GM19025 (cell line): Measurements from ENCODE around the gene RBMS1.

Source experiments
- ATAC-seq: cut with Tn5 transposase; IDR thresholded peaks from one replicate; pipeline ENCODE4 v1.9.1; 2021; ENCODE audit warnings: mild to moderate bottlenecking, low read depth, moderate library complexity; ENCODE audit not compliant: unreplicated experiment

RBMS1 gene

GRCh38 chr2:160268151-160268781 lies 225.3 kb downstream of the RBMS1 start:
- no peak for ATAC-seq

- ATAC-seq, result no peak
Observed at GRCh38 chr2:160267692-160268091, 225.9 kb downstream of the RBMS1 start.

GRCh38 chr2:160267022-160267421 lies 226.6 kb downstream of the RBMS1 start:
- ATAC-seq, result no peak

- no peak for ATAC-seq
Observed at GRCh38 chr2:160266037-160266551, 227.5 kb downstream of the RBMS1 start.

- no peak for ATAC-seq
Observed at GRCh38 chr2:160264308-160264707, 229.3 kb downstream of the RBMS1 start.

GRCh38 chr2:160261732-160262131 lies 231.9 kb downstream of the RBMS1 start:
- no peak for ATAC-seq

- ATAC-seq, result no peak
Observed at GRCh38 chr2:160258492-160258805, 235.2 kb downstream of the RBMS1 start.

GRCh38 chr2:160257743-160258491 lies 235.7 kb downstream of the RBMS1 start:
- ATAC-seq, result no peak

GRCh38 chr2:160257041-160257742 lies 236.4 kb downstream of the RBMS1 start:
- ATAC-seq, result no peak

- no peak for ATAC-seq
Observed at GRCh38 chr2:160256507-160256906, 237.1 kb downstream of the RBMS1 start.

- no peak for ATAC-seq
Observed at GRCh38 chr2:160255408-160255807, 238.2 kb downstream of the RBMS1 start.

- no peak for ATAC-seq
Observed at GRCh38 chr2:160254189-160254762, 239.3 kb downstream of the RBMS1 start.

GRCh38 chr2:160253440-160254188 lies 240.0 kb downstream of the RBMS1 start:
- ATAC-seq, result no peak

GRCh38 chr2:160252900-160253299 lies 240.7 kb downstream of the RBMS1 start:
- no peak for ATAC-seq

GRCh38 chr2:160252278-160252887 lies 241.2 kb downstream of the RBMS1 start:
- no peak for ATAC-seq

GRCh38 chr2:160251569-160251968 lies 242.0 kb downstream of the RBMS1 start:
- ATAC-seq, result no peak

GRCh38 chr2:160249876-160250275 lies 243.7 kb downstream of the RBMS1 start:
- ATAC-seq, result no peak

- no peak for ATAC-seq
Observed at GRCh38 chr2:160247296-160248035, 246.1 kb downstream of the RBMS1 start.

GRCh38 chr2:160246356-160246755 lies 247.3 kb downstream of the RBMS1 start:
- no peak for ATAC-seq
